Measurements from ENCODE around the gene ZSCAN29.

ZSCAN29 gene

GRCh38 chr15:43346305-43346704, 24.5 kb downstream of the ZSCAN29 start:
- no peak overlapping the region for H3K27ac ChIP-seq
- no peak for TF ChIP-seq ZFX (IDR thresholded peaks at IDR 0.05)
- TF ChIP-seq, protein P1, sequence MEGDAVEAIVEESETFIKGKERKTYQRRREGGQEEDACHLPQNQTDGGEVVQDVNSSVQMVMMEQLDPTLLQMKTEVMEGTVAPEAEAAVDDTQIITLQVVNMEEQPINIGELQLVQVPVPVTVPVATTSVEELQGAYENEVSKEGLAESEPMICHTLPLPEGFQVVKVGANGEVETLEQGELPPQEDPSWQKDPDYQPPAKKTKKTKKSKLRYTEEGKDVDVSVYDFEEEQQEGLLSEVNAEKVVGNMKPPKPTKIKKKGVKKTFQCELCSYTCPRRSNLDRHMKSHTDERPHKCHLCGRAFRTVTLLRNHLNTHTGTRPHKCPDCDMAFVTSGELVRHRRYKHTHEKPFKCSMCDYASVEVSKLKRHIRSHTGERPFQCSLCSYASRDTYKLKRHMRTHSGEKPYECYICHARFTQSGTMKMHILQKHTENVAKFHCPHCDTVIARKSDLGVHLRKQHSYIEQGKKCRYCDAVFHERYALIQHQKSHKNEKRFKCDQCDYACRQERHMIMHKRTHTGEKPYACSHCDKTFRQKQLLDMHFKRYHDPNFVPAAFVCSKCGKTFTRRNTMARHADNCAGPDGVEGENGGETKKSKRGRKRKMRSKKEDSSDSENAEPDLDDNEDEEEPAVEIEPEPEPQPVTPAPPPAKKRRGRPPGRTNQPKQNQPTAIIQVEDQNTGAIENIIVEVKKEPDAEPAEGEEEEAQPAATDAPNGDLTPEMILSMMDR (conservative IDR thresholded peaks at IDR 0.05), result 0 out of 2 replicates have a peak, but pooled peaks have one; percentile 3

- TF ChIP-seq, protein P1 (conservative IDR thresholded peaks at IDR 0.05), result no peak
- TF ChIP-seq ZFX (IDR thresholded peaks at IDR 0.05), result no peak
- peak overlapping the region; percentile 89 for H3K27ac ChIP-seq
Measured at GRCh38 chr15:43330780-43331087, 40.1 kb downstream of the ZSCAN29 start.

DNA sequence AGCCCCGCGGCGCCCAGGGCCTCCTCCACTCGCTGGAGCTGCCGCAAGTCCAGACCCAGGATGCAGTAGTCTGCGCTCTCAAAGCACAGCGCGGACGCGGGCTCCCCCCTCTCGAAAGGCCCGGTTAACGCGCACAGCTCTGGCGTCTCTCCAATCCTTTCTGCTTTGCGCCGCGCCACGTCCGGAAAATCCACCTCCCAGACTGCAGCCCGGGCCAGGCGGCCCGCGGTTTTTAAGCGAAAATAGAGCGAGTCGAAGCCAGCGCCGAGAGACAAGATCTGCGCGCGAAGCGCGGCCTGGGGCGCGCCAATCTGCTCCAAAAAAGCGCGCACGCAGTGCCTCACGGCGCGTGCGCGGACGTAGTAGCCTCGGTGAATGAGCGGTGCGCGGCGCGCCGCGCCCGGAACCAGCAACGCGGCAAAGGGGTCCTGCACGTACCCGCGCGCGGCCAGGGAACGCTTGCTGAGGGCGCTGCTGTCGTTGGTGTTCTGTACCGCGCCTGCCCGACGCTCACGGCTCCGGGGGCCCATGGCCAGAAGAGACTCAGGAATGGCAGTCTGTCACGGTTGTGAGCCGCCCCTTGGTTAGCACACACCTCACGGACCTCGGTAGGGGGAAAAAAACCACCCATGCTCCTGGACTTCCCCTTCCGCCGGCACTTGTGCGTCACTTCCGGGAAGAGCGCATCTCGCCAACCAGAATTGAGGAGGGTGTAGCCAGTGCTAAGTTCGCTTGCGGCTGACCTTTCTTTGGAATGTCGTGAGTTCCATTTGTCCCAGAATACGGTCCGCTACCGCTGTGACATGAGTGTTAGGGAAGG, 40.7 kb downstream of the ZSCAN29 start, which contains the start of gene LCMT2:
LCMT2 (minus strand) TSS at position 614 of the 820 bp plus-strand sequence; CDS start at position 530, 84 bp downstream.
- peak within 1 kb of the TSS; percentile 89 for H3K27ac ChIP-seq
- TF ChIP-seq ZFX (IDR thresholded peaks at IDR 0.05), result peak; percentile 96
- TF ChIP-seq, protein P1 (conservative IDR thresholded peaks at IDR 0.05), result no peak

DNA sequence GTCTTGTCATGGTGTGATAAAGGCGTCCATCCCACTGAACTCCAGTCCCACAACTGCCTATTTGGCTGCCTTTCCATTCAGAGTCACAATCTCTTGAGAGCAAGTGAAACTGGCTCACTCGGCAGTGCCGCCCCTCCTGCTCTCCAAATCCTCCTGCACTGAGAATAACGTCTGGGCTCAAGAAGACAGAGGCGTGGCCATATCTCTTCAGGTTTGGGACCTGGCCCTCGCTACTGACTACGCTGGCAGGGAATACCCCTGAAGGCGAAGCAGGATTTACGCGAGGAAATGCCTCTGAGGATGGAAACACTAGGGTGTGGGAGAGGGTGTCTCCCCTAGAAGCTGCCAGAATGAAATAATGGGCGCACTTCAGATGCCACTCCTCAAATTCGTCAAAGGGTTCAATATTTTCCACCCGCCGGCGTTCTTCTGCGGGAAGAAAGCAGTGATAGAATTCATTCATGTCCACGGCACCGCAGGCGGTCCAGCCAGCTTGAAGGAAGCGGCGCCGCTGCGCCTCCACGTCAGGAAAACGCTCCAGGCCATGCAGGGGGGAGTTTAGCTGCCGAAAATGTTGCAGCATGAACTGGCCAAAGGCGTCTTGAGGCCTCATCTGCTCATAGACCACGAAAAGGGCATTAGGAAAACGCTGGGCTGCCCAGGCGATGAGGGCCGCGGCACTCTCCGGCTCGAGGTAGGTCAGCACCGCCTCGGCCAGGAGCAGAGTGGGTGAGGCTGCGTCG, 41.5 kb downstream of the ZSCAN29 start:
- TF ChIP-seq, protein P1 (conservative IDR thresholded peaks at IDR 0.05), result no peak
- no peak for TF ChIP-seq ZFX (IDR thresholded peaks at IDR 0.05)
- H3K27ac ChIP-seq, result peak overlapping the region; percentile 89

DNA sequence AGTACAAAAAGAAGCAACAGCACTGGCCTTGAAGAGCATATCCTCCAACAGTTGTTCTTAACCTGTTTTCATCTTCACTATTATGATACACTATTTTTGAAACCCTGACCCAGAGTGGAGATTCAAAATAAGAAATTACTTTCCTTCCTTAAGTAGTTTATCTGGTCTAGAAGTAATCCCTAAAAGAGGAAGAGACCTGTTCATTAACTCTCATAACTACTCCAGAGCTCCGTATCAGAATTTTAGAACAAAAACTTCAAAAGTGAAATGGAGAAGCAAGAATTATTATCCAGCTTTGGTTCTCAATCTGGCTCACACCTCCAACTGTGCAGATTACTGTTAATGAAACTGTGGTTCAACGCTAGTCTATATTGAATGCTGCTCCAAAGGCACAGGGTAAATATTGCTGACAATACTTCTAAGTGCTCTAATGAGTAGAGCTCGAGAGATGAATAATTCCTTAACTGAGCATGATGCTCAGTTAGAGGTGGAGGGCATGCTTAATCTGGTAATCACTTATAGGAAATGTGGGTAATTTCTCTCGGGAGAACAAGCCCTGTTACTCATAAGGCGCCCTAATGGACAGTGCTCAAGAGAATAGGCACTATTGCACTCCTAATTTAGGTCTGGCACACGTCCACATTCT, 45.7 kb downstream of the ZSCAN29 start:
- no peak for TF ChIP-seq ZFX (IDR thresholded peaks at IDR 0.05)
- TF ChIP-seq, protein P1 (conservative IDR thresholded peaks at IDR 0.05), result no peak
- H3K27ac ChIP-seq, result no peak overlapping the region

GRCh38 chr15:43318990-43319771, 51.7 kb downstream of the ZSCAN29 start:
- H3K27ac ChIP-seq, result no peak overlapping the region
- no peak for TF ChIP-seq ZFX (IDR thresholded peaks at IDR 0.05)
- TF ChIP-seq, protein P1 (conservative IDR thresholded peaks at IDR 0.05), result no peak
